ENCODE results near the gene ATP2B3. TPM values are rescaled to one million over a fixed set of nuclear protein-coding genes. Genes with fewer than 3 reads are reported as not detected.
A peak's percentile ranks its signal among the peaks of the same experiment; 100 is the strongest.

ATP2B3 gene
- total RNA-seq, 1 donor, result not detected

- DNase-seq (ENCODE audit: low read depth), result no peak
- TF ChIP-seq CTCF (IDR thresholded peaks at IDR 0.05; ENCODE audit: insufficient read depth, low read depth, low read length), result no peak
- no peak overlapping the region for H3K4me3 ChIP-seq (ENCODE audit: low read depth, low read length)
These were observed 109.6 kb downstream of the ATP2B3 start for GRCh38 chrX:153626863-153627674.

GRCh38 chrX:153627675-153628111 lies 110.3 kb downstream of the ATP2B3 start:
- no peak overlapping the region for H3K4me3 ChIP-seq (ENCODE audit: low read depth, low read length)
- TF ChIP-seq CTCF (IDR thresholded peaks at IDR 0.05; ENCODE audit: insufficient read depth, low read depth, low read length), result no peak
- DNase-seq (ENCODE audit: low read depth), result peak; percentile 7

- no peak overlapping the region for H3K4me3 ChIP-seq (ENCODE audit: low read depth, low read length)
- no peak for TF ChIP-seq CTCF (IDR thresholded peaks at IDR 0.05; ENCODE audit: insufficient read depth, low read depth, low read length)
- no peak for DNase-seq (ENCODE audit: low read depth)
These were observed 110.7 kb downstream of the ATP2B3 start for GRCh38 chrX:153628129-153628528.

- no peak for TF ChIP-seq CTCF (IDR thresholded peaks at IDR 0.05; ENCODE audit: insufficient read depth, low read depth, low read length)
- DNase-seq (ENCODE audit: low read depth), result no peak
- H3K4me3 ChIP-seq (ENCODE audit: low read depth, low read length), result no peak overlapping the region
These were observed 111.2 kb downstream of the ATP2B3 start for GRCh38 chrX:153628665-153629064.

GRCh38 chrX:153631346-153631745 lies 113.9 kb downstream of the ATP2B3 start:
- no peak for TF ChIP-seq CTCF (IDR thresholded peaks at IDR 0.05; ENCODE audit: insufficient read depth, low read depth, low read length)
- DNase-seq (ENCODE audit: low read depth), result no peak
- H3K4me3 ChIP-seq (ENCODE audit: low read depth, low read length), result no peak overlapping the region

GRCh38 chrX:153631907-153632594 lies 114.6 kb downstream of the ATP2B3 start:
- H3K4me3 ChIP-seq (ENCODE audit: low read depth, low read length), result no peak overlapping the region
- no peak for TF ChIP-seq CTCF (IDR thresholded peaks at IDR 0.05; ENCODE audit: insufficient read depth, low read depth, low read length)
- DNase-seq (ENCODE audit: low read depth), result no peak

Other genes with a start within 250 kb of the ATP2B3 start
- not detected in 2 replicates for gene PNMA6F, start 195.9 kb upstream of the ATP2B3 start, total RNA-seq
- gene ZNF275, start 183.5 kb upstream of the ATP2B3 start, total RNA-seq, result 12.9 and 13.4 TPM in 2 replicates
- not detected in 2 replicates for gene PNMA6E, start 116.3 kb upstream of the ATP2B3 start, total RNA-seq
- 0.32 and 0.43 TPM in 2 replicates for gene ZFP92, start 106.2 kb upstream of the ATP2B3 start, total RNA-seq
- 1.9 and 3.0 TPM in 2 replicates for gene TREX2, start 71.6 kb upstream of the ATP2B3 start, total RNA-seq
- 10.8 and 16.8 TPM in 2 replicates for gene HAUS7, start 47.1 kb upstream of the ATP2B3 start, total RNA-seq
- 14.7 and 62.5 TPM in 2 replicates for gene BGN, start 22.7 kb upstream of the ATP2B3 start, total RNA-seq
- gene CCNQ, start 81.5 kb downstream of the ATP2B3 start, total RNA-seq, result 38.9 and 42.8 TPM in 2 replicates
- gene DUSP9, start 129.6 kb downstream of the ATP2B3 start, total RNA-seq, result under 0.01 TPM in 1 of 2 replicates, not detected in the other
- gene PNCK, start 156.2 kb downstream of the ATP2B3 start, total RNA-seq, result under 0.01 and 0.32 TPM in 2 replicates
- gene SLC6A8, start 170.3 kb downstream of the ATP2B3 start, total RNA-seq, result 9.1 and 12.2 TPM in 2 replicates
- gene BCAP31, start 206.7 kb downstream of the ATP2B3 start, total RNA-seq, result 105 and 127 TPM in 2 replicates
- gene ABCD1, start 207.2 kb downstream of the ATP2B3 start, total RNA-seq, result 15.5 and 19.3 TPM in 2 replicates
- 3.0 and 3.5 TPM in 2 replicates for gene PLXNB3, start 246.6 kb downstream of the ATP2B3 start, total RNA-seq